Jurkat, Clone E6-1 (cell line): ENCODE results near the gene RNF208.
A peak's percentile ranks its signal among the peaks of the same experiment; 100 is the strongest.
"Not testable (repeated sequence)": the region's sequence is repeated elsewhere in the genome, so short reads cannot be mapped to it uniquely, and the experiment has no call there.

Source experiments
- DNase-seq: peaks from one replicate; pipeline ENCODE4 v3.0.0-alpha.2; 2011; ENCODE audit warnings: low read depth, low spot score
- H3K4me3 ChIP-seq: 2 replicates; pipeline ENCODE4 v1.5.1; 2011; ENCODE audit warnings: mild to moderate bottlenecking, low read length, control low read depth, moderate library complexity

RNF208 gene

DNA sequence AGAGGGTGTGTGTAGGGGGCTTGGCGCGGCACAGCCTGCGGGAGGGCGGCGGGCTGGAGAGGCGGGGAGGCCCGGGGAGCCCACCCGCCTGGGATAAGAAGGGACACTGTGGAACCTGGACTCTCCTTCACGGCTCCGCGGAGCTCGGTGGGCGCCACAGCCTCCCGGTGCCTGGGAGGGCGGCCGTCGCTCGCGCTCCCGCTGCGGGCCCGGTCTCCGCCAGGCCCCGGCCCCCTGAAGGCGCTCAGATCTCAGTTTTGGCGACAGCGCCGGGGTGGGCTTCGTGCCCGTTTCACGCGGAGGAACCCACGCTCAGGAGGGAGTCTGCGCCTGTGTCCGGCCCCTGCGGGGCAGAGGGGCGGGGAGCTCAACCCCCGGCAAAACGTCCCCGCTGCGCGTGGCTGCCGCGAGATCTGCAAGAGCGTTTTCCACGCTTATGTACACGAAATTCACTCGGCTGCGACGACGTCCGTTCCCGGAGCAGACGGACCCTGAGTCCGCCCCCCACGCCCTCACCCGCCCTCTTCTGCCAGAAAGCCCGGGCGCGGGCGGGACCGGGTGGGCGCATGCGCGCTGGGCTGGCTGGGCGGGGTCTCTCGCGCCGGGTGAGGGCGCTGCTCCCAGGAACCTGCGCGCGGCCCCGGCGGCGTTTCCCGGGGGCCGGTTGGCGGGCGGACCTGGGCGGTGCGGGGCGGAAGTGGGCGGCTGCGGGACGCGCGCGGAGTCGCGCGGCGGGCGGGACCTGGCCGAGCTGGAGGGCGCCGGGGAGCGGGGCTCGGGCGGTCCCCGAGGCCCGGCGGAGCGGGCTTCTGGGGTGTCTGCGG is 32.8 kb upstream of the RNF208 start, which contains the start of gene NELFB:
Gene NELFB, plus strand, starts transcription at position 704 of the 824 bp plus-strand sequence.
- DNase-seq: peak; percentile 71
- H3K4me3 ChIP-seq: peak within 1 kb of the TSS; percentile 90

DNA sequence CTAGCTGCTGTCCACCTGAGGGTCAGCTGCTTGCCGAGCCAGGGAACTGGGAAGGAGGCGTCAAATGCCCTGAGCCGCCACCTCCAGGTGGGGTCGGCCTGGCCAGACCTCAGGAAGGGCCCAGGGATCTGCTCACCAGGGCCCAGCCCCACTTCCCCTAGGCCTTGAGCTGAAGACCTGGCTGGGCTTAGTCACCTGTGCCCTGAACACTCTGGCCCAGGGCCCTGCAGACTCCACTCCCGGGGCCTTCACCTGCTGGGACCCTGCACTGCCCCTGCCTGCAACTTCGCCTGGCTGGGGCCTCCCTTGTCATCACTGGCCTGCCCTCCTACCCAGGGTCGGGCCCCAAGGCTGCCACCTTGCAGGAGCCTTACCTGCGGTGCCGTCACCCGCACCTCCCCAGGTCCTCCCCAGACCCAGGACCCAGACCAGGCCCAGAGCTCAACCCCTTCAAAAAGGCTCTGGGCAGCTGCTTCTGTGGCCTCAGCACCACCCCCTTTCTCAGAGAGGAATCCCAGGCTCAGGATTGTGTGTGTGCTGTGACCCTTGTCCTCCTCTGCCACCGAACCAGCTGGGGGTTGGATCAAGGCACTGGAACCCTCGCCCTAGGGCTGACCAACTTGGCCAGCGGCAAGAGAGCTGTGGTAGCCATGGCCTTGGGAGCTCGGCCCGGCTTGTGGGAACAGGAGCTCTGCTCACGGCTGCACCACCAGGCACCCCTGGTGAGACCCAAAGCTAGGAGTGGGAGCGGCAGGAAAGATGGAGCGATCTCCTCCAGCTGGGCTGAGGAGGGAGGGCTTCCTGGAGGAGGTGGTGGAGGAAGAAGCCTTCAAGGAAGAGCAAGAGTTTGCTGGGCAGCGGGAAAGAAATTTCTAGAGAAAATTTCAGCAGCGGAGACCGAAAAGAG is 31.9 kb upstream of the RNF208 start:
- no peak for DNase-seq

DNA sequence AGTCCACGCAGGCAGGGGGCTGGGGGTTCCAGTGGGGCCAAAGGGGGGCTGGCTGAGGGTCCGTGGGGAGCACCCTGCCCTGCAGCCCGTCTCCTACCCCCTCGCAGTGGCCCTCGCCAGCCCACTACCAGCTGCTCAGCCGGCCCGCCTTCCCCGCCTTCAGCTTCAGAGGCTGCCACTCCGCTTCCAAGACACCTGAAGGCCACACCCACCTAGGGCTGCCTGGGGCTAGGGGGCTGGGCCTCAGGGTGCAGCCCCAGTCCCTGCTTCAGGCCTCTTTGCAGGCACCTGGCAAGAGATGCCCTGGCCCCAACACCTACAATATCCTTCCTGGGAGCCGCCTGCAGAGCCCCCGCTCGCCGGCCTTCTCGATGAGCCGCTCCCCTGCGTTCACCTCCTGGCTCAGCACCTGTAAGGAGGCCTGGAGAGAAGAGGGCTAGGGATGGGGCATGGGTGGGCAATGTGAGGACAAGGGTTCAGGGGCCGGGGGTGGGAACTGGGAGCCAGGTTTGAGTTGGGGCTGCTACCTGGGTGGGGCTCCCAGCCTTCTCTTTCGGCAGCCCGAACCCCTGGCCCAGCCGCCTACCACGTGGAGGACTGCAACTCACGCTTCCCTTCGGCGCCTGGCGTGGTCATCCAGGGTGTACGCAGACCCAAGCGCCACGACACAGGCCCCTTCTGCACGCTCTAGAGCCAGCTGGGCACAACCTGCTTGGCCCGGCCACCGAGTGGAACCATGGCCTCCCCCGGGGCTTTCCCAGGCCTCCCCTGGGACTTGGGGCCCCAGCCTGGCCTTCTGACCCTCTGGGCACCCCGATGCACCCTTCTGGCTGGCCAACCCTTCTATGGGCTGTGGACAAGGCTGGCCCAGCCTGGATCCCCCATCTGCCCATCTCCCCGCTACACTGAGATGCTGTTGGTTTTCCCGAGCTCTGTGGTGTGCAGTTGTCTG is 30.8 kb upstream of the RNF208 start:
- no peak overlapping the region for H3K4me3 ChIP-seq
- DNase-seq: no peak

More for the DNA sequence above, 31.9 kb upstream of the RNF208 start:
- peak overlapping the region; percentile 73 for H3K4me3 ChIP-seq

DNA sequence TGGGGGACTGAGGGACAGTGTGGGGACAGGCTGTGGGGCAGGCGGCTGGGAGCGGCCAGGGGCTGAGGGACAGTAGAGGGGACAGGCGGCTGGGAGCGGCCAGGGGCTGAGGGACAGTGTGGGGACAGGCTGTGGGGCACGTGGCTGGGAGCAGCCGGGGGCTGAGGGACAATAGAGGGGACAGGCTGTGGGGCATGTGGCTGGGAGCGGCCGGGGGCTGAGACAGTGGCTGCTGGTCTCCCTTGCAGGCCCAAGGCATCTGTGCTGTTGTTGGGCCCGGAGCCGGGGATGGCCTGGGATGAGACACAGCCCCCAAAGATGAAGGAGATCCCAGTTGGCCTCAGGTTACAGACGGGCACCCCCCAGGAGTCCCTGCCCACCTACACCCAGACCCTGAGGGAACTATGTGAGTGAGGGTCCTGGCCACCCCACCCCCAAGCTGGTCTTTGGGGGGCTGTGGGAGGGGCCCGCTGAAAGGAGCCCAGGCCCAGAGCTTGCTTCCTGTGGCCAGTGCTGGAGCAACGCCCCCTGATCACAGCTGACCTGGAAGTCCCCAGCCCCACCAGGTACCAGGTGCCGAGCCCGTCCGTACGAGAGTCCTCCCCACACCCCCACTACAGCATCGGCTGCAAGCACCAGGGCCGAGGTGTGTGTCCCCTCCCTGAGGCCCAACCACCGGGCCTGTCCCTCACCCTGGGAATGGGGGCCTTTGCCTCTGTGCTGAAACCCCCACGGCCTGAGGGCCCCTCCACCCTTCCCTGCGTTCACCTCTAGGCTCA is 29.6 kb upstream of the RNF208 start:
- H3K4me3 ChIP-seq: no peak overlapping the region
- DNase-seq: no peak

DNA sequence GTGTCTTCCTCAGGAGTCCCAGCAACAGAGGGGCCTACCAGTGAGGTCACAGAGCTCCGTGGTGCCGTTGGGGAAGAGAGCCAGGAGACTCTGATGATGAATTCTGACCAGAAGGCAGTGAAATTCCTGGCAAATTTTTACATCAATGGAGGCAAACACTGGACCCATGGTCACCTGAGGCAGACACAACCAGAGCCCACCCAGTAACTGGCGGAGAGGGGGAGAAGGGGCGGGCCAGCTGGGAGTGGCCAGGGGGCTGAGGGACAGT is 29.1 kb upstream of the RNF208 start, which contains the start of gene STPG3:
Gene STPG3, plus strand, starts transcription at position 93 of the 268 bp plus-strand sequence. Its CDS starts 1 bp downstream, at position 94.
- no peak within 1 kb of the TSS for H3K4me3 ChIP-seq
- DNase-seq: no peak

- no peak for DNase-seq
- H3K4me3 ChIP-seq: no peak overlapping the region
Observed at GRCh38 chr9:137250329-137251193, 28.5 kb upstream of the RNF208 start.

DNA sequence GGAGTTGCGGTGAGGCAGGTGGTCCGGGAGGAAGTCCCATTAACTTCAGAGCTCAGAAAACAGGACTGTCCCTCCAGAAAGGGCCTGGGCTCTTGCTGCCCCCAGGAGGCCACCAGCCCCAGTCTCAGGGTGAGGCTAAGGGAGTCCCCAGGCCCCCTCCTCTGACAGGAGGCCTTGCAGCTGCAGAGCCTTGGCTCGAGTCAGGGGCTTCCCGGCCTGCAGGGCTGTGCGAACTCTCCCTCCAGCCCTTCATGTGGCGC is 25.8 kb upstream of the RNF208 start:
- DNase-seq: no peak
- H3K4me3 ChIP-seq: no peak overlapping the region

DNA sequence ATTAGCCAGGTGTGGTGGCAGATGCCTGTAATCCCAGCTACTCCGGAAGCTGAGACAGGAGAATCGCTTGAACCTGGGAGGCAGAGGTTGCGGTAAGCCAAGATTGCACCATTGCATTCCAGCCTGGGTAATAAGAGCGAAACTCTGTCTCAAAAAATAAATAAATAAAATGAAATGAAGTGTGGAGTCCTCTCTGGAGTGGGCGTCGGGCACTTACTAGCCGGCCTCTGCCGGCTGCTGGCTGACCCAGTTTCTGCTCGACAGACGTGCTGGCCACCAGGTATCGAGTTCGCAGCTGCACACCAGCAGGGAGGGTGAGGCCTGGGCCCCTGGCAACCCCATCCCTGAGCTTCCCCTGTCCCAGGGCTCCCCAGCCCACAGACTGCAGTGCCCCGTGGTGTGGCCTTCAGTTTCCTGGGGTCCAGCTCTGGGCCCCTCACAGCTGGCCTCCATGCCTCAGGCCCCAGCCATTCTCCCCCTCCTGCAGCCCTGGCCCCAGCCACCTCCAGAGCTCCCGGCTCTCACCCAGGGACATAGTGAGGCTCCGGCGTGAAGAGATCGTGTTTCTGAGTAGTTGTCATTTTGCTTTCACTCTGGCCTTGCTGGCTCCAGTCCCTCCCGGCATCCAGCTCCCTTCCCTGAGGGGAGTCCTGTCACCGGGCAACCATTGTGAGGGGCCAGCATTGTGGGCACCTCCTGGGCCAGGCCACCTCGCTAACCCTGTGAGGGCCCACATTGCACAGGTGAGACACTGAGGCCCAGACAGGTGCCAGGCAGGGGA is 25.3 kb upstream of the RNF208 start:
- no peak overlapping the region for H3K4me3 ChIP-seq
- DNase-seq: no peak

DNA sequence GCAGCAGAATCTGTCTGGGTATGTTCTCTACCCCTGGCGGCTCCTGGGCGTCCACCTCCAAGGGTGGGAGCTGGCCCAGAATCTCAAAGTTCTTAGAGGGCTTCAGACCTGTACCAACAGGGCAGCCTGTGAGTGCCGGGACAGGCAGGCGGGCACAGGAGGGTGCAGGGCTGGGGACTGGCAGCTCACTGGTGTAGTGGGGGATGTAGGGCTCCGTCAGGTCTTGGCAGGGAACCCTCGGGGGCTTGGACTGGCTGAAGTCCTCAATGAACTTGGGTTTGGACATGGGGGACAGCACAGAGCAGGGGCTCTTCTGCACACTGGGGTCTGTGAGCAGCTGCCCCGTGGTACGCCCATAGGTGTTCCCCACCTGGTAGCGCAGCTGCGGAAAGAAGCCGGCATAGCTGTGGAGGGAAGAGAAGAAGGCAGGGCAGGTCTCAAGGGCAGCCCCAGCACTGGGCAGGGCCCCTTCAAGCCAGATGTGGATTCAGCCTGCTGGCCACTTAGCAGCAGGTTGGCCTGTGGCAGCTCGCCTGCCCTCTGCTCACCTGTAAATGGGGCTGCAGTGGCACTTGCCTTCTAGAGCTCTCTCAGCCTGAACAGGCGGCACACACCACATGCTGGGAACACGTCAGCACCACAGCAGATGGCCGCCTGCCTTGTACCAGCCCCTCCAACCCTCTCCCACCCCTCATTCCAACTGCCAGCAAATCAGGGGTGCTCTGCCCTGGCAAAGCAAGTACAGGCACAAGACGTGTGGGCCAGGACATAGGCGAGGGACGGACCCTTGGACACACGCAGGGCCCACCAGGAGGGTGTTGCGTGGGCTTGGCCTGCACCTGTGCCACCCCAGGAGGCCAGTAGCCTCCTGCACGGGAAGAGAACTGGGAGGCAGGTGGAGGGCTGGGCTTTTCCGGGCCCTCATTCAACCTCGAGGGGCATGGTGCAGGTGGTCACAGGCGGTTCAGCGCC is 23.7 kb upstream of the RNF208 start:
- DNase-seq: no peak
- H3K4me3 ChIP-seq: no peak overlapping the region

GRCh38 chr9:137244486-137245449 is 22.7 kb upstream of the RNF208 start:
- no peak overlapping the region for H3K4me3 ChIP-seq
- DNase-seq: no peak

DNA sequence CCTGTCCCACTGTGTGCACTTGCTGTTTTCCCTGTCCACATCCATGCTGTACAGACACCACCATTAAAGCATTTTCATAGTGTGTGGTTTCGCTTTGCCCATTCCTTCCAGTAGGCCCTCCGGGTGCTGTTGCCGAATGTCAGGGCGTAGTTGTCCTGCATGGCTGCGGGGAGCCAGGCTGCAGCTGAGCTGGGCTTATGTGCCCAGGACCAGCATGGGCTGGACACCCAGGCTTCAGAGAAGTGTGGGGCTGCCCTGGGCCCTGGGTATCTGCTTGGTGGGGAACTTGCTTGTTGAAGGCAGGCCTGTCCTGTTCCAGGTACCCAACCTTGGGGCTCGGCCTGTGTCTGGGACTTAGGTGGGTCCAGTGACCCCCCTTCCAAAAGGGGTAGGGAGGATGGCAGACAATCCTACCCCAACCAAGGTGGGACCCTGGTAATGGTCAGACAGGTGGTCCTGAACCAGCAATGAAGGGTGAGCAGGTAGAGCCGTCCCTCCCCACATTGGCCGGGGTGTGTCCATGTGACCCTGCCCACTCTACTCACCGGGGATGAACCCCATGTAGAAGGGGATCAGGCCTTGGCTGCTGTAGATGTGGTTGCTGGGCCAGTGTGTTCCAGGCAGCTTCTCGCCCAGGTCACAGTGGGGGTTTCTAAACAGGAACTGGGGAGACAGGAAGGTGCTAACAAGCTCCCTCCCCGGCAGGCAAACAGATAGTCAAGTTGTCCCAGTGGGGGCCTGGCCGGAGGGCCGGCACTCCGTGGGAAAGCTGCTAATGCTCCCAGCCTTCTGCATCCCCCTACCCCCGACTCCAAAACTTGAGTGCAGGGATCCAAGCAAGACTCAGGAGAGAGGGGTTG is 21.8 kb upstream of the RNF208 start:
- H3K4me3 ChIP-seq: no peak overlapping the region
- DNase-seq: no peak

- H3K4me3 ChIP-seq, DNase-seq: not testable (repeated sequence)
Observed at GRCh38 chr9:137243266-137243625, 21.2 kb upstream of the RNF208 start.

DNA sequence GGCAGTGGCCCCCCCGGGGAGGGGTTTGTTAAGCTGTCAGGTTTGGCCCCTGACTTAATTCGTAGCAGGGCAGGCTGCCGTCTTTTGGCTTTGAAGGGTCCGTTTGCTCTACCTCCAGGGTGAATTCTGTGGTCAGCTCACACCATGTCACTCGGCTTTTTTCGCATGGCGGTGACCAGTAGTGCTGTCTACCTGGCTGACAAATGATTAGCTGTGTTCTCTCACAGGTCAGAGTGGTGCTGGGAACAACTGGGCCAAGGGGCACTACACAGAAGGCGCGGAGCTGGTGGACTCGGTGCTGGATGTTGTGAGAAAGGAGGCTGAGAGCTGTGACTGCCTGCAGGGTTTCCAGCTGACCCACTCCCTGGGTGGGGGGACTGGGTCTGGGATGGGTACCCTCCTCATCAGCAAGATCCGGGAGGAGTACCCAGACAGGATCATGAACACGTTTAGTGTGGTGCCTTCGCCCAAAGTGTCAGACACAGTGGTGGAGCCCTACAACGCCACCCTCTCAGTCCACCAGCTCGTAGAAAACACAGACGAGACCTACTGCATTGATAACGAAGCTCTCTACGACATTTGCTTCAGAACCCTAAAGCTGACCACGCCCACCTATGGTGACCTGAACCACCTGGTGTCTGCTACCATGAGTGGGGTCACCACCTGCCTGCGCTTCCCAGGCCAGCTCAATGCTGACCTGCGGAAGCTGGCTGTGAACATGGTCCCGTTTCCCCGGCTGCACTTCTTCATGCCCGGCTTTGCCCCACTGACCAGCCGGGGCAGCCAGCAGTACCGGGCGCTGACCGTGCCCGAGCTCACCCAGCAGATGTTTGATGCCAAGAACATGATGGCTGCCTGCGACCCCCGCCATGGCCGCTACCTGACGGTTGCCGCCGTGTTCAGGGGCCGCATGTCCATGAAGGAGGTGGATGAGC is 20.5 kb upstream of the RNF208 start:
- no peak for DNase-seq
- peak overlapping the region; percentile 76 for H3K4me3 ChIP-seq
